HG03342 (cell line): ENCODE data around the gene TMEM247.

ENCODE experiments used
- ATAC-seq: cut with Tn5 transposase; IDR thresholded peaks from one replicate; pipeline ENCODE4 v1.9.1; 2021; ENCODE audit warnings: mild to moderate bottlenecking, moderate library complexity; ENCODE audit not compliant: unreplicated experiment

Gene TMEM247

GRCh38 chr2:46488389-46488788 lies 9.0 kb downstream of the TMEM247 start:
- ATAC-seq: no peak

- no peak for ATAC-seq
Observed at GRCh38 chr2:46489423-46490174, 10.2 kb downstream of the TMEM247 start.

- peak; percentile 65 for ATAC-seq
Observed at GRCh38 chr2:46490521-46491141, 11.3 kb downstream of the TMEM247 start.

- no peak for ATAC-seq
Observed at GRCh38 chr2:46492301-46492700, 12.9 kb downstream of the TMEM247 start.

- ATAC-seq: peak; percentile 76
Observed at GRCh38 chr2:46493241-46493970, 14.0 kb downstream of the TMEM247 start.

GRCh38 chr2:46493971-46494250 lies 14.5 kb downstream of the TMEM247 start:
- ATAC-seq: no peak

GRCh38 chr2:46494596-46494995 lies 15.2 kb downstream of the TMEM247 start:
- ATAC-seq: no peak

GRCh38 chr2:46495231-46496030 lies 16.1 kb downstream of the TMEM247 start:
- no peak for ATAC-seq

- no peak for ATAC-seq
Observed at GRCh38 chr2:46497766-46498165, 18.4 kb downstream of the TMEM247 start.

- ATAC-seq: no peak
Observed at GRCh38 chr2:46498681-46499080, 19.3 kb downstream of the TMEM247 start.

- ATAC-seq: no peak
Observed at GRCh38 chr2:46499392-46499785, 20.0 kb downstream of the TMEM247 start.

- no peak for ATAC-seq
Observed at GRCh38 chr2:46500801-46501200, 21.4 kb downstream of the TMEM247 start.

- no peak for ATAC-seq
Observed at GRCh38 chr2:46502291-46502885, 23.0 kb downstream of the TMEM247 start.

GRCh38 chr2:46503686-46504085 lies 24.3 kb downstream of the TMEM247 start:
- no peak for ATAC-seq

- ATAC-seq: no peak
Observed at GRCh38 chr2:46504221-46504620, 24.9 kb downstream of the TMEM247 start.

- no peak for ATAC-seq
Observed at GRCh38 chr2:46504685-46505471, 25.5 kb downstream of the TMEM247 start.

GRCh38 chr2:46505472-46505783 lies 26.1 kb downstream of the TMEM247 start:
- ATAC-seq: no peak

GRCh38 chr2:46506131-46506706 lies 26.9 kb downstream of the TMEM247 start:
- ATAC-seq: no peak

GRCh38 chr2:46508312-46508711 lies 28.9 kb downstream of the TMEM247 start:
- no peak for ATAC-seq

GRCh38 chr2:46508759-46509158 lies 29.4 kb downstream of the TMEM247 start:
- ATAC-seq: no peak
